SK-N-SH treated with all-trans-retinoic acid at 6 μM for 48 hours (cell line): ENCODE measurements around the gene CXorf66.

Source experiments
- ARNTL ChIP-seq: fragments of 450-650 bp; formaldehyde crosslinking; IDR thresholded peaks from 2 replicates; pipeline ENCODE4 v1.5.0; 2020; ENCODE audit warnings: low read depth, mild to moderate bottlenecking, moderate library complexity, borderline replicate concordance
- CREB5 ChIP-seq: fragments of 250-450 bp; sonication (Bioruptor Pico); IDR thresholded peaks from 2 replicates; pipeline ENCODE4 v1.5.1; 2020; ENCODE audit warnings: low read depth, mild to moderate bottlenecking, moderate library complexity
- CSRNP3 ChIP-seq: fragments of 250-450 bp; sonication (Bioruptor Pico); IDR thresholded peaks from 2 replicates; pipeline ENCODE4 v1.5.1; 2021; ENCODE audit warnings: mild to moderate bottlenecking, moderate library complexity
- ESRRG ChIP-seq: fragments of 250-450 bp; sonication (Bioruptor Pico); IDR thresholded peaks from 2 replicates; pipeline ENCODE4 v1.6.1; 2021; ENCODE audit warnings: mild to moderate bottlenecking
- GLIS3 ChIP-seq: fragments of 250-450 bp; sonication (Bioruptor Pico); IDR thresholded peaks from 2 replicates; pipeline ENCODE4 v1.5.0; 2020; ENCODE audit warnings: mild to moderate bottlenecking, moderate library complexity
- OSR1 ChIP-seq: fragments of 250-450 bp; sonication (Bioruptor Pico); IDR thresholded peaks from 2 replicates; pipeline ENCODE4 v1.8.0; 2022; ENCODE audit warnings: moderate library complexity, mild to moderate bottlenecking, inconsistent platforms
- PATZ1 ChIP-seq: fragments of 250-450 bp; sonication (Bioruptor Pico); IDR thresholded peaks from 2 replicates; pipeline ENCODE4 v1.8.0; 2020; ENCODE audit warnings: mild to moderate bottlenecking, moderate library complexity, borderline replicate concordance
- PPARA ChIP-seq: fragments of 250-450 bp; sonication (Bioruptor Pico); IDR thresholded peaks from 2 replicates; pipeline ENCODE4 v1.5.0; 2020; ENCODE audit warnings: mild to moderate bottlenecking, borderline replicate concordance
- SNAI2 ChIP-seq: fragments of 250-450 bp; sonication (Bioruptor Pico); IDR thresholded peaks from 2 replicates; pipeline ENCODE4 v1.5.0; 2020; ENCODE audit warnings: mild to moderate bottlenecking, moderate library complexity
- TSHZ2 ChIP-seq: fragments of 250-450 bp; sonication (Bioruptor Pico); IDR thresholded peaks from 2 replicates; pipeline ENCODE4 v1.5.0; 2020; ENCODE audit warnings: mild to moderate bottlenecking, moderate library complexity
- ZC3H10 ChIP-seq: fragments of 250-450 bp; sonication (Bioruptor Pico); IDR thresholded peaks from 2 replicates; pipeline ENCODE4 v1.5.1; 2021; ENCODE audit warnings: mild to moderate bottlenecking, moderate library complexity
- ZFP30 ChIP-seq: fragments of 450-650 bp; formaldehyde crosslinking; IDR thresholded peaks from 2 replicates; pipeline ENCODE4 v1.5.0; 2022; ENCODE audit warnings: mild to moderate bottlenecking, moderate library complexity
- ZNF565 ChIP-seq: fragments of 450-650 bp; formaldehyde crosslinking; conservative IDR thresholded peaks from 2 replicates; pipeline ENCODE4 v1.5.0; 2020; ENCODE audit warnings: low read depth, mild to moderate bottlenecking, moderate library complexity
- ZNF70 ChIP-seq: fragments of 450-650 bp; formaldehyde crosslinking; IDR thresholded peaks from 2 replicates; pipeline ENCODE4 v1.5.0; 2020; ENCODE audit warnings: mild to moderate bottlenecking, moderate library complexity

GRCh38 chrX:139982856-139983255 is 17.5 kb upstream of the CXorf66 start:
- TF ChIP-seq ZNF70 (CRISPR knock-in tag) (no peak), CREB5 (no peak), PATZ1 (CRISPR knock-in tag) (no peak), GLIS3 (CRISPR knock-in tag) (no peak), ZFP30 (no peak), CSRNP3 (CRISPR knock-in tag) (no peak), OSR1 (CRISPR knock-in tag) (no peak), ZC3H10 (no peak), ZNF565 (CRISPR knock-in tag) (no peak), ARNTL (CRISPR knock-in tag) (no peak), ESRRG (CRISPR knock-in tag) (no peak), PPARA (no peak), SNAI2 (no peak), TSHZ2 (CRISPR knock-in tag) (no peak)
